ENCODE results near the gene POLR3F.

POLR3F gene, protein sequence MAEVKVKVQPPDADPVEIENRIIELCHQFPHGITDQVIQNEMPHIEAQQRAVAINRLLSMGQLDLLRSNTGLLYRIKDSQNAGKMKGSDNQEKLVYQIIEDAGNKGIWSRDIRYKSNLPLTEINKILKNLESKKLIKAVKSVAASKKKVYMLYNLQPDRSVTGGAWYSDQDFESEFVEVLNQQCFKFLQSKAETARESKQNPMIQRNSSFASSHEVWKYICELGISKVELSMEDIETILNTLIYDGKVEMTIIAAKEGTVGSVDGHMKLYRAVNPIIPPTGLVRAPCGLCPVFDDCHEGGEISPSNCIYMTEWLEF

DNA sequence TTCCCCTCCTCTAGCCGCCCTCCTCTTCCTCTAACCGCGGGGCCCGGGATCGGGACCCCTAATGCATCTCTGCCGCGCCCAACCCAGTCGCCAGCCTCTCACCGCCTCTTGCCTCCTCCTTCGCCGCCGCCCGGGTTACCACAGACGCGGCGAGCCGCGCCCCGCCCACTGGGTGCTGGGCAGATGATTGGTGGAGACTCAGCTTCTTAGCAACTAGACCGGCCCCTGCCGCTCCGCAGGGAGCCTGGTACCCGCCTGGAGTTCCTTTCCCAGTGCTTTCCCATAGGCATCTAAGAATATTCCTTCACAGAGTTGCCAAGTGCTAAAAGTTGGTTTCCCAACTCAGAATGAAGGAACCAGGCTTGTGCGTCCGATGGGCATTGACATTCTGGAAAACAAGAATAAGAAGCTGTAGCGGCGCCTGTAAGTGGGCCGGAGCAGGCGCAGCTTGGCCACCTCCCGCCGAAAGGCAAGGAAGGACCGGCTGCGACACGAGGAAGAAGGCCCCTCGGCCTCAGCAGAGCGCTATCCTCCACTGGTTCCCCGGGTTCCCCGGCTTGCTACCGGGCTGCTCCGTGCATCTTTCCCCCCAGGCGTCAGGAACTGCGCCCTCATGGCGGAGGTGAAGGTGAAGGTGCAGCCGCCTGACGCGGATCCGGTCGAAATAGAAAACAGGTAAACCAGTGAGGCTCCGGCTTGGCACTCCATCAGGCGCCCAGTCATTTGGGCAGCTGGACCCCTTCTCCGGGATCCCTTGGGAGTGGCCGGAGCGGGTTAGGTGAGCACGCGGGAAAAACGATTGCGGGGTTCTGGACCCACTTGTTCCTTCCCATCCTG is at the start of gene POLR3F, which contains the start of gene DZANK1:
Gene POLR3F, plus strand, starts transcription at position 497 of the 837 bp plus-strand sequence. Its CDS starts 117 bp downstream, at position 614.
Gene DZANK1, minus strand, starts transcription at position 137 of the 837 bp plus-strand sequence. CDS start 1,672 bp downstream, outside the sequence.
- peak within 1 kb of the TSS; percentile 97 for H3K27ac Mint-ChIP-seq
- peaks cover 24% of the 10 kb centered on the region for H3K4me1 Mint-ChIP-seq (ENCODE audit: low read depth)
- H3K9me3 Mint-ChIP-seq (ENCODE audit: low read depth) = no peaks in the 10 kb centered on the region
- no peaks in the 10 kb centered on the region for H3K27me3 Mint-ChIP-seq
- peaks cover 2% of the 10 kb centered on the region for H3K36me3 Mint-ChIP-seq
- peak within 1 kb of the TSS; percentile 98 for H3K4me3 Mint-ChIP-seq

DNA sequence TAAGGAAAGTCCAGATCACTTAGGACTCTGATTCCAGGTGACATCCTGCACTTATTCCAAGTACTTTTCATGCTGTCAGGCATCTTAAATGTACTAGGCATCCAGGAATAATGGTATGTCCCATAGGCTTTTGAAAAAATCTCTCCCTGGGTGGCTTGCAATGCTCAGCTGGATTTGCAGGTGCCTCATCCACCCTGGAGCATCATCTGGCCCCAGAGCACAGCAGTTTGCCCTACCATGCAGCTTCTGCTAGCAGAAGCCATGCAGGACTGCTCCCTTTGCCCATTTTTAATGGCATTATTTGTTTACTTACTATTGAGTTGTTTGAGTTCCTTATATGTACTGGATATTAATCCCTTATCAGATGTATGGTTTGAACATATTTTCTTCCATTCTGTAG is 45.6 kb upstream of the POLR3F start:
- no peaks in the 10 kb centered on the region for H3K9me3 Mint-ChIP-seq (ENCODE audit: low read depth)
- no peak overlapping the region for H3K27ac Mint-ChIP-seq
- H3K4me1 Mint-ChIP-seq (ENCODE audit: low read depth) = no peaks in the 10 kb centered on the region
- no peaks in the 10 kb centered on the region for H3K36me3 Mint-ChIP-seq
- no peak overlapping the region for H3K4me3 Mint-ChIP-seq
- H3K27me3 Mint-ChIP-seq = no peaks in the 10 kb centered on the region

DNA sequence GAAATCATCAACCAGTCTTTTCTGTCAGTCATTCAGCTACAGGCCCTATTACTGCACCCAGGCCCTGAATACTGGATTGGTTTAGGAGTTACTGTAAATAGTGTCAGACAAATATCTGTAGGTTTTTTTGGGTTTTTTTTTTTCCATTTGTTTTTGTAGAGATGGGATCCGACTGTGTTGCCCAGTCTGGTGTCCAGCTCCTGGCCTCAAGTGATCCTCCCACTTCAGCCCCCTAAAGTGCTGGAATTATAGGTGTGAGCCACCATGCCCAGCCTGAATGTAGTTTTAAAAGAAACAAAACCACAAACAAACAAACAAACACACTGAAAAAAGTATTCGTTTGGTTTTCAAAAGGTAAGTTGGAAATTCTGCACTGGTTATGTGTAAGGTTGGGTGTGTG is 40.0 kb upstream of the POLR3F start:
- Mint-ChIP-seq H3K4me1 (ENCODE audit: low read depth) (no peaks in the 10 kb centered on the region), H3K27me3 (no peaks in the 10 kb centered on the region), H3K36me3 (no peaks in the 10 kb centered on the region), H3K9me3 (ENCODE audit: low read depth) (no peaks in the 10 kb centered on the region), H3K27ac (no peak overlapping the region), H3K4me3 (no peak overlapping the region)

GRCh38 chr20:18428490-18429173 is 38.6 kb upstream of the POLR3F start:
- H3K27me3 Mint-ChIP-seq = no peaks in the 10 kb centered on the region
- no peaks in the 10 kb centered on the region for H3K4me1 Mint-ChIP-seq (ENCODE audit: low read depth)
- H3K4me3 Mint-ChIP-seq = no peak overlapping the region
- no peak overlapping the region for H3K27ac Mint-ChIP-seq
- H3K9me3 Mint-ChIP-seq (ENCODE audit: low read depth) = no peaks in the 10 kb centered on the region
- H3K36me3 Mint-ChIP-seq = no peaks in the 10 kb centered on the region

GRCh38 chr20:18430172-18430826 is 36.9 kb upstream of the POLR3F start:
- H3K9me3 Mint-ChIP-seq (ENCODE audit: low read depth) = no peaks in the 10 kb centered on the region
- no peaks in the 10 kb centered on the region for H3K4me1 Mint-ChIP-seq (ENCODE audit: low read depth)
- no peak overlapping the region for H3K27ac Mint-ChIP-seq
- H3K27me3 Mint-ChIP-seq = no peaks in the 10 kb centered on the region
- H3K36me3 Mint-ChIP-seq = no peaks in the 10 kb centered on the region
- no peak overlapping the region for H3K4me3 Mint-ChIP-seq

- Mint-ChIP-seq H3K9me3 (ENCODE audit: low read depth) (no peaks in the 10 kb centered on the region), H3K27me3 (no peaks in the 10 kb centered on the region), H3K4me3 (no peak overlapping the region), H3K36me3 (no peaks in the 10 kb centered on the region), H3K27ac (no peak overlapping the region), H3K4me1 (ENCODE audit: low read depth) (no peaks in the 10 kb centered on the region)
These were observed 36.0 kb upstream of the POLR3F start for GRCh38 chr20:18431206-18431605.

DNA sequence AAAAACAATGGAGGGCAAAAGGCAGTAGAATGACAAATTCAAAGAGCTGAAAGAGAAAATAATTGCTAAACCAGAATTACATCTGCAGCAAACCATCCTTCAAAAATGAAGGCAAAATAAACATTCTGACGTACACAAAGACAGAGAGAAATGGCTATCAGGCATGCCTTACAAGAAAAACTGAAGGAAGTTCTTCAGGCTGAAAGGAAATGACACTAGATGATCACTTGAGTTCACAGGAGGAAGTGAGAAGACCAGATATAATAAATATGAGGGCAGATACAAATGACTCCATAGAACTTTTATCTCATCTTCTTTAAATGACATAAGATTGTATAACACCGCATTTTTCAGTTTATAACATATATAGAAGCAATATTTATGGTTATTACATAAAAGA is 30.3 kb upstream of the POLR3F start:
- Mint-ChIP-seq H3K27ac (no peak overlapping the region), H3K27me3 (no peaks in the 10 kb centered on the region), H3K4me1 (ENCODE audit: low read depth) (no peaks in the 10 kb centered on the region), H3K36me3 (no peaks in the 10 kb centered on the region), H3K4me3 (no peak overlapping the region), H3K9me3 (ENCODE audit: low read depth) (no peaks in the 10 kb centered on the region)

DNA sequence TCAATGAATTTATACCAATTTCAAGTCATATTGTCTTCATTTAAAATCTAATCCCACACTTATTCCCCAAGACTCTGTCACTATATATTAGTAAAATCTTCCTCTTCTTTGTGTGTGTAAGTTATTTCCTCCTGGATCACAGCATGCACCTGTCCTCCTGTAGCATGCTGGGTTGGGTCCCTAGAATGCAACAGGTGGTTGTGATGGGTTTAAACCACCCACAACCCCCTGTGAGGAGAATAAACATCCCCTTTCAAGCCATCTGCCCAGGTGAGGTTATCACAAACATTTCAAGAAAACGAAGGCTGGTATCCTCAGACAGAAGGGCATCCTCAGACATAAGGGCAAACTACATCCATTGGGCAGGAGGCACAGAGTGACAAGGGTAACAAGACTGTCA is 26.8 kb upstream of the POLR3F start:
- Mint-ChIP-seq H3K4me3 (no peak overlapping the region), H3K27ac (no peak overlapping the region), H3K4me1 (ENCODE audit: low read depth) (no peaks in the 10 kb centered on the region), H3K27me3 (no peaks in the 10 kb centered on the region), H3K9me3 (ENCODE audit: low read depth) (no peaks in the 10 kb centered on the region), H3K36me3 (no peaks in the 10 kb centered on the region)

GRCh38 chr20:18443886-18444285 is 23.3 kb upstream of the POLR3F start:
- Mint-ChIP-seq H3K27me3 (no peaks in the 10 kb centered on the region), H3K4me1 (ENCODE audit: low read depth) (no peaks in the 10 kb centered on the region), H3K27ac (no peak overlapping the region), H3K9me3 (ENCODE audit: low read depth) (no peaks in the 10 kb centered on the region), H3K36me3 (peaks cover 4% of the 10 kb centered on the region), H3K4me3 (no peak overlapping the region)

DNA sequence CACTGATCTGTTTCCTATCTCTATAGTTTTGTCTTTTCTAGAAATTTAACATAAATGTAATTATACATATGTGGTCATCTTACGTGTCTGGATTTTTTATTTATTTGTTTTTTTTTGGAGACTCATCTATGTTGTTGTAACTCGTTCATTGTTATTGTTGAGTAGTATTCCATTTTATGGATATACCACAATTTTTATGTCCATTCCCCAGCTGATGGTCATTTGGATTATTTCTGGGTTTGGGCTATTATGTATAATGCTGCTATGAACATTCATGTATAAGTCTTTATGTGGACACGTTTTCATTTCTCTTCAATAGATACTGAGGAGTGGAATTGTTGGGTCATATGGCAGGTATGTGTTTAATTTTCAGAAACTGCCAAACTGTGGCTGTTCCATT is 10.6 kb upstream of the POLR3F start:
- H3K9me3 Mint-ChIP-seq (ENCODE audit: low read depth) = peaks cover 6% of the 10 kb centered on the region
- no peaks in the 10 kb centered on the region for H3K4me1 Mint-ChIP-seq (ENCODE audit: low read depth)
- peaks cover 4% of the 10 kb centered on the region for H3K36me3 Mint-ChIP-seq
- no peaks in the 10 kb centered on the region for H3K27me3 Mint-ChIP-seq
- no peak overlapping the region for H3K4me3 Mint-ChIP-seq
- H3K27ac Mint-ChIP-seq = no peak overlapping the region

DNA sequence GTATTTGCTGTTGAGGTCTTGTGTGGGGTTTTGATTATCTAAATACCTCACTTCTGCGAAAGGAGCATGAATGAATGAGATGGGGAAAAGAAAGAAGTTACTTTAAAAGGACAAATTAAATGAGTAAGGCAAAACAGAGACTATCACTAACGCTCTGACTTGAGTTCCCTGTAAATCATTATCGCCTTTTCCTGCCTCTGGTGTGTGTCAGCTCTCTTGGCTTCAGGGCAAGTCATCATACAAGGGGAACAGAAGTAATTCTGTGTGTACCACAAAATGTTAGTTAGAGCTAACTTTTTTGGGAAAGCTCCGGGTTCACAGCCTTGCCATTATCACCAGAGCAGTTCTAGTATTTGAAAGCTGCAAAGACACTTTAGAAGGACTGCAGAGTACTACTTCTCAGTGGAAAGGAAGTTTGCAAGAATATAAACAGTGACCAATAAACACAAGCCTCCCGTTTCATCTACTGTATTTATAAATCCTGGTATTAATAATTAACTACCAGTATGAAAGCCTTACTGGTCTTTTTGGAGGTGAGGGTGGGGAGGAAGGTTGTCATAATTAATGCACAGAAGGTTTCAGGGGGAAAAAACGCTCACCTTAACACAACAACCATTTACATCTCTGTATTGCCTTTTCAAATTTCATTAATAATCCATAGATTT is 1.5 kb upstream of the POLR3F start:
- H3K36me3 Mint-ChIP-seq = peaks cover 2% of the 10 kb centered on the region
- peak overlapping the region; percentile 46 for H3K27ac Mint-ChIP-seq
- H3K9me3 Mint-ChIP-seq (ENCODE audit: low read depth) = no peaks in the 10 kb centered on the region

GRCh38 chr20:18466574-18466893 is 656 bp upstream of the POLR3F start:
- Mint-ChIP-seq H3K27me3 (no peaks in the 10 kb centered on the region), H3K36me3 (peaks cover 2% of the 10 kb centered on the region), H3K27ac (peak overlapping the region; percentile 97), H3K4me3 (peak overlapping the region; percentile 98), H3K9me3 (ENCODE audit: low read depth) (no peaks in the 10 kb centered on the region), H3K4me1 (ENCODE audit: low read depth) (peaks cover 24% of the 10 kb centered on the region)

More for the DNA sequence above, 1.5 kb upstream of the POLR3F start:
- Mint-ChIP-seq H3K4me1 (ENCODE audit: low read depth) (peaks cover 24% of the 10 kb centered on the region), H3K4me3 (peak overlapping the region; percentile 98), H3K27me3 (no peaks in the 10 kb centered on the region)

- H3K4me3 Mint-ChIP-seq = no peak overlapping the region
- H3K36me3 Mint-ChIP-seq = peaks cover 15% of the 10 kb centered on the region
- H3K27ac Mint-ChIP-seq = no peak overlapping the region
- H3K27me3 Mint-ChIP-seq = no peaks in the 10 kb centered on the region
- H3K4me1 Mint-ChIP-seq (ENCODE audit: low read depth) = no peaks in the 10 kb centered on the region
- no peaks in the 10 kb centered on the region for H3K9me3 Mint-ChIP-seq (ENCODE audit: low read depth)
These were observed 10.0 kb downstream of the POLR3F start for GRCh38 chr20:18477218-18477617.

- no peak overlapping the region for H3K27ac Mint-ChIP-seq
- H3K4me1 Mint-ChIP-seq (ENCODE audit: low read depth) = no peaks in the 10 kb centered on the region
- H3K4me3 Mint-ChIP-seq = no peak overlapping the region
- H3K9me3 Mint-ChIP-seq (ENCODE audit: low read depth) = no peaks in the 10 kb centered on the region
- H3K36me3 Mint-ChIP-seq = peaks cover 15% of the 10 kb centered on the region
- H3K27me3 Mint-ChIP-seq = no peaks in the 10 kb centered on the region
These were observed 10.6 kb downstream of the POLR3F start for GRCh38 chr20:18477821-18478220.
